ENCODE data around the gene AP2A1.

AP2A1 gene

GRCh38 chr19:49854378-49855263, 87.8 kb downstream of the AP2A1 start:
- H2AFZ ChIP-seq (ENCODE audit: insufficient read depth, low read length, poor library complexity) = no peak overlapping the region
- H3K27me3 ChIP-seq (ENCODE audit: insufficient read depth, low read length) = no peaks in the 10 kb centered on the region
- H4K91ac ChIP-seq (ENCODE audit: low read depth, low read length) = no peak overlapping the region
- H4K12ac ChIP-seq (ENCODE audit: low read depth, low read length) = peak overlapping the region; percentile 40
- no peak overlapping the region for H2BK120ac ChIP-seq (ENCODE audit: insufficient read depth, low read length, poor library complexity)
- H3K27ac ChIP-seq (ENCODE audit: low read depth, low read length) = no peak overlapping the region
- no peak overlapping the region for H3K4me3 ChIP-seq (ENCODE audit: low read depth, low read length)
- H3K14ac ChIP-seq (ENCODE audit: low read length) = no peak overlapping the region
- H3K4me1 ChIP-seq (ENCODE audit: control insufficient read depth in 1 of 2, insufficient read depth in 2 of 2, low read length in 2 of 2) = peaks cover 7 to 15% of the 10 kb centered on the region in 2 experiments
- peak overlapping the region; percentile 21 for H3K4ac ChIP-seq (ENCODE audit: low read depth, low read length)
- H3K9me3 ChIP-seq (ENCODE audit: insufficient read depth, low read depth, low read length) = no peaks in the 10 kb centered on the region
- H3K23ac ChIP-seq (ENCODE audit: low read length) = no peak overlapping the region
- no CpG with 5 or more reads among the region's 39 CpGs for WGBS (ENCODE audit: extremely low coverage, insufficient coverage, insufficient read length)
- H3K79me2 ChIP-seq (ENCODE audit: control insufficient read depth, insufficient read depth, low read length, poor library complexity) = peaks cover 14% of the 10 kb centered on the region
- H3K9ac ChIP-seq (ENCODE audit: low read length) = no peak overlapping the region
- no peak overlapping the region for H3K4me2 ChIP-seq (ENCODE audit: low read length)
- no peak overlapping the region for H2BK5ac ChIP-seq (ENCODE audit: low read depth, low read length, poor library complexity)
- H3K36me3 ChIP-seq (ENCODE audit: control insufficient read depth in 1 of 2, insufficient read depth in 2 of 2, low read length in 2 of 2) = peaks cover 56 to 59% of the 10 kb centered on the region in 2 experiments
- peaks cover 7% of the 10 kb centered on the region for H3K79me1 ChIP-seq (ENCODE audit: low read length)
- H4K8ac ChIP-seq (ENCODE audit: low read depth, low read length) = no peak overlapping the region
- H3K18ac ChIP-seq (ENCODE audit: low read length) = no peak overlapping the region
- no peak for DNase-seq
- no peak overlapping the region for H2AK5ac ChIP-seq (ENCODE audit: low read length)
- no peak overlapping the region for H2BK12ac ChIP-seq (ENCODE audit: low read length)

- Histone ChIP-seq H3K27ac (ENCODE audit: low read depth, low read length) (no peak overlapping the region), H3K4me2 (ENCODE audit: low read length) (no peak overlapping the region), H3K9ac (ENCODE audit: low read length) (no peak overlapping the region), H3K4me3 (ENCODE audit: low read depth, low read length) (no peak overlapping the region), H3K9me3 (ENCODE audit: insufficient read depth, low read depth, low read length) (no peaks in the 10 kb centered on the region), H2AFZ (ENCODE audit: insufficient read depth, low read length, poor library complexity) (no peak overlapping the region), H3K79me1 (ENCODE audit: low read length) (peaks cover 7% of the 10 kb centered on the region), H2BK12ac (ENCODE audit: low read length) (no peak overlapping the region), H4K8ac (ENCODE audit: low read depth, low read length) (no peak overlapping the region), H4K12ac (ENCODE audit: low read depth, low read length) (peak overlapping the region; percentile 40), H2AK5ac (ENCODE audit: low read length) (no peak overlapping the region), H3K4me1 (ENCODE audit: control insufficient read depth in 1 of 2, insufficient read depth in 2 of 2, low read length in 2 of 2) (peaks cover 4 to 15% of the 10 kb centered on the region in 2 experiments), H3K23ac (ENCODE audit: low read length) (no peak overlapping the region), H3K14ac (ENCODE audit: low read length) (no peak overlapping the region), H4K91ac (ENCODE audit: low read depth, low read length) (no peak overlapping the region), H2BK5ac (ENCODE audit: low read depth, low read length, poor library complexity) (no peak overlapping the region), H3K27me3 (ENCODE audit: insufficient read depth, low read length) (no peaks in the 10 kb centered on the region), H2BK120ac (ENCODE audit: insufficient read depth, low read length, poor library complexity) (no peak overlapping the region), H3K18ac (ENCODE audit: low read length) (no peak overlapping the region), H3K36me3 (ENCODE audit: control insufficient read depth in 1 of 2, insufficient read depth in 2 of 2, low read length in 2 of 2) (peaks cover 62 to 65% of the 10 kb centered on the region in 2 experiments), H3K79me2 (ENCODE audit: control insufficient read depth, insufficient read depth, low read length, poor library complexity) (peaks cover 14% of the 10 kb centered on the region), H3K4ac (ENCODE audit: low read depth, low read length) (peak overlapping the region; percentile 21)
- WGBS (ENCODE audit: extremely low coverage, insufficient coverage, insufficient read length) = no CpG with 5 or more reads among the region's 12 CpGs
- no peak for DNase-seq
These were observed 88.5 kb downstream of the AP2A1 start for GRCh38 chr19:49855277-49855675.

GRCh38 chr19:49855676-49856573, 89.1 kb downstream of the AP2A1 start:
- Histone ChIP-seq H4K12ac (ENCODE audit: low read depth, low read length) (no peak overlapping the region), H3K9ac (ENCODE audit: low read length) (no peak overlapping the region), H4K8ac (ENCODE audit: low read depth, low read length) (no peak overlapping the region), H2AK5ac (ENCODE audit: low read length) (no peak overlapping the region), H3K36me3 (ENCODE audit: control insufficient read depth in 1 of 2, insufficient read depth in 2 of 2, low read length in 2 of 2) (peaks cover 69 to 71% of the 10 kb centered on the region in 2 experiments), H3K23ac (ENCODE audit: low read length) (no peak overlapping the region), H3K4me1 (ENCODE audit: control insufficient read depth in 1 of 2, insufficient read depth in 2 of 2, low read length in 2 of 2) (peaks cover 4 to 15% of the 10 kb centered on the region in 2 experiments), H3K4me3 (ENCODE audit: low read depth, low read length) (no peak overlapping the region), H2AFZ (ENCODE audit: insufficient read depth, low read length, poor library complexity) (no peak overlapping the region), H2BK5ac (ENCODE audit: low read depth, low read length, poor library complexity) (no peak overlapping the region), H3K79me1 (ENCODE audit: low read length) (peaks cover 4% of the 10 kb centered on the region), H2BK120ac (ENCODE audit: insufficient read depth, low read length, poor library complexity) (no peak overlapping the region), H4K91ac (ENCODE audit: low read depth, low read length) (no peak overlapping the region), H3K4me2 (ENCODE audit: low read length) (no peak overlapping the region), H3K79me2 (ENCODE audit: control insufficient read depth, insufficient read depth, low read length, poor library complexity) (peaks cover 10% of the 10 kb centered on the region), H3K27me3 (ENCODE audit: insufficient read depth, low read length) (no peaks in the 10 kb centered on the region), H2BK12ac (ENCODE audit: low read length) (no peak overlapping the region), H3K4ac (ENCODE audit: low read depth, low read length) (no peak overlapping the region), H3K14ac (ENCODE audit: low read length) (no peak overlapping the region), H3K9me3 (ENCODE audit: insufficient read depth, low read depth, low read length) (no peaks in the 10 kb centered on the region), H3K18ac (ENCODE audit: low read length) (no peak overlapping the region), H3K27ac (ENCODE audit: low read depth, low read length) (no peak overlapping the region)
- DNase-seq = no peak
- no CpG with 5 or more reads among the region's 21 CpGs for WGBS (ENCODE audit: extremely low coverage, insufficient coverage, insufficient read length)

GRCh38 chr19:49856574-49857021, 89.8 kb downstream of the AP2A1 start:
- H3K36me3 ChIP-seq (ENCODE audit: control insufficient read depth in 1 of 2, insufficient read depth in 2 of 2, low read length in 2 of 2) = peaks cover 75 to 78% of the 10 kb centered on the region in 2 experiments
- no CpG with 5 or more reads among the region's 18 CpGs for WGBS (ENCODE audit: extremely low coverage, insufficient coverage, insufficient read length)
- H3K18ac ChIP-seq (ENCODE audit: low read length) = no peak overlapping the region

More at GRCh38 chr19:49856574-49857021, 89.8 kb downstream of the AP2A1 start:
- H2AFZ ChIP-seq (ENCODE audit: insufficient read depth, low read length, poor library complexity) = no peak overlapping the region
- H3K9ac ChIP-seq (ENCODE audit: low read length) = no peak overlapping the region
- H4K91ac ChIP-seq (ENCODE audit: low read depth, low read length) = no peak overlapping the region
- no peak overlapping the region for H4K12ac ChIP-seq (ENCODE audit: low read depth, low read length)
- no peak for DNase-seq
- H3K14ac ChIP-seq (ENCODE audit: low read length) = no peak overlapping the region
- H2AK5ac ChIP-seq (ENCODE audit: low read length) = no peak overlapping the region
- H3K9me3 ChIP-seq (ENCODE audit: insufficient read depth, low read depth, low read length) = no peaks in the 10 kb centered on the region
- H3K4me3 ChIP-seq (ENCODE audit: low read depth, low read length) = no peak overlapping the region
- no peak overlapping the region for H3K27ac ChIP-seq (ENCODE audit: low read depth, low read length)
- no peaks in the 10 kb centered on the region for H3K79me1 ChIP-seq (ENCODE audit: low read length)
- H3K4me2 ChIP-seq (ENCODE audit: low read length) = no peak overlapping the region
- no peaks in the 10 kb centered on the region for H3K27me3 ChIP-seq (ENCODE audit: insufficient read depth, low read length)
- peaks cover 9% of the 10 kb centered on the region for H3K79me2 ChIP-seq (ENCODE audit: control insufficient read depth, insufficient read depth, low read length, poor library complexity)
- H2BK12ac ChIP-seq (ENCODE audit: low read length) = no peak overlapping the region
- no peak overlapping the region for H3K23ac ChIP-seq (ENCODE audit: low read length)
- no peak overlapping the region for H2BK120ac ChIP-seq (ENCODE audit: insufficient read depth, low read length, poor library complexity)
- H3K4ac ChIP-seq (ENCODE audit: low read depth, low read length) = no peak overlapping the region
- no peak overlapping the region for H2BK5ac ChIP-seq (ENCODE audit: low read depth, low read length, poor library complexity)
- peaks cover 4 to 15% of the 10 kb centered on the region in 2 experiments for H3K4me1 ChIP-seq (ENCODE audit: control insufficient read depth in 1 of 2, insufficient read depth in 2 of 2, low read length in 2 of 2)
- no peak overlapping the region for H4K8ac ChIP-seq (ENCODE audit: low read depth, low read length)
